Stimulated activated CD8-positive, alpha-beta memory T cell treated with anti-CD3 and anti-CD28 coated beads, Interleukin-12 subunit alpha, Interleukin-12 subunit beta, amount 100 ng/mL, for 24 hours (primary cell): ENCODE results near the gene PGM3.
"Not testable (repeated sequence)": the region's sequence is repeated elsewhere in the genome, so short reads cannot be mapped to it uniquely, and the experiment has no call there.

ENCODE experiments used
- DNase-seq: peaks from one replicate; pipeline ENCODE4 v3.0.0-alpha.2; 2020; ENCODE audit errors: extremely low read depth

The PGM3 gene, protein sequence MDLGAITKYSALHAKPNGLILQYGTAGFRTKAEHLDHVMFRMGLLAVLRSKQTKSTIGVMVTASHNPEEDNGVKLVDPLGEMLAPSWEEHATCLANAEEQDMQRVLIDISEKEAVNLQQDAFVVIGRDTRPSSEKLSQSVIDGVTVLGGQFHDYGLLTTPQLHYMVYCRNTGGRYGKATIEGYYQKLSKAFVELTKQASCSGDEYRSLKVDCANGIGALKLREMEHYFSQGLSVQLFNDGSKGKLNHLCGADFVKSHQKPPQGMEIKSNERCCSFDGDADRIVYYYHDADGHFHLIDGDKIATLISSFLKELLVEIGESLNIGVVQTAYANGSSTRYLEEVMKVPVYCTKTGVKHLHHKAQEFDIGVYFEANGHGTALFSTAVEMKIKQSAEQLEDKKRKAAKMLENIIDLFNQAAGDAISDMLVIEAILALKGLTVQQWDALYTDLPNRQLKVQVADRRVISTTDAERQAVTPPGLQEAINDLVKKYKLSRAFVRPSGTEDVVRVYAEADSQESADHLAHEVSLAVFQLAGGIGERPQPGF

DNA sequence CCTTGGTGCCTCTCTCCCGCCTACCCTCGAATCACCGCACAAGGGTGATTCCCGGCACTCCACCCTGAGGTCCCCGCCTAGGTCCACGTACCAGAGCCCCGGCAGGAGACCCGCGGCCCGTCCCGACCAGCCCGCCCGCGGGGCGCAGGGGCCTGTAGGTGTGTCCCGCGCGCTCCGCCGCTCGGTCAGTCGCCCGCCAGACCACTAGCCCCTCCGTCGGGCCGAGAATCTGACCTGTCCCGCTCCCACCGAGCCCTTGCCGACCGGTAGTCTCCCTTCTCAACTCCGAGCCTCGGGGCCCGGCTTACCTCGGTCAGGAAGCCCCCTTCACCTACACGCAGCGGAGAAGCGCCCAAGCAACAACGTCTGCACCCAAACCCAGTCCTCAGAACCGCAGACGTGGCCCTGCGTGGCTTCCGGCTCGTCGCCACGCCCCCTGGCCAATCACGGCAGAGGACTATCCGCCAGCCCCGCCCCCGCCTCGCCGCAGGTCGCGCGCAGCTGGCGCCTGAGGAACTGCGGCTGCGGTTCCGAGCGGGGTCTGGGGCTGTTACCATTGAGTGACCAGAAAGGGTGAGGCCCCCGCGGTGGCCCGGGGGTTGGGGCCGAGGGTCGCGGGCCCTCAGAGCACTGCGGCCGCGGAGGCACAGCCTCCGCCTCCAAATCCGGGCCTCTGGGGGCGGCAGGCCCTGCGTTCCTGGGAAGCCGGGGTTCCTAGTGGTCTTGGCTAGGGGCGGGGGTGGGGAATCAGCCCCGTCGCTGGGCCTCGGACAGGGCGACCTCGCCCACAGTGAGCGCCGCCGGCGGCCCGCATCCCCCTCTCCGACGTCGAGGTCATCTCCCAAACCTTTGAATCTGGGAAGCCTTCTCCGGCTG lies at the start of gene PGM3, which contains the start of gene RWDD2A:
TSS of gene PGM3 (minus strand) at position 395 of the 876 bp plus-strand sequence. CDS start 2,253 bp downstream, outside the sequence.
TSS of gene RWDD2A (plus strand) at position 487 of the 876 bp plus-strand sequence. CDS start 1,095 bp downstream, outside the sequence.
- peak; percentile 74 for DNase-seq

GRCh38 chr6:83231146-83231545 lies 38.1 kb upstream of the PGM3 start:
- no peak for DNase-seq

DNA sequence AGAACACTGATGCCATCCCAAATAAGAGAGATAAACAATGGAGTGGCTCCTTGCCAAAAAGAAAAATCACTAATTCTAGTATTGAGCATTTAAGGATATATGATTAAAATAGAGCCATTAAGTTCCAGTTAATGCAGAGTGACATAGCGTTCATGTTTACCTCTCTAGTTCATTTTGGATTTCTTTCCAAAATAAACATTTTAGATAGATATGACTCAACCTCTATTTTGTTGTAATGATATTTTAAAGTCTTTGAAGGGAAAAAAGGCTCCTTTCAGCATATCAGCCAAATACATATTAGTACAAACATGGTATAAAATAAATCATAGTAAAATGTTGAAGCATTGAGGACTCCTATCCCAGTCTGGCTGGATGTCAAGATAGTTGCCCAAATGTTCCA lies 33.5 kb upstream of the PGM3 start:
- DNase-seq, result no peak

- no peak for DNase-seq
These were observed 28.9 kb upstream of the PGM3 start for GRCh38 chr6:83221889-83222479.

- DNase-seq, result no peak
These were observed 28.2 kb upstream of the PGM3 start for GRCh38 chr6:83221276-83221675.

- no peak for DNase-seq
These were observed 27.1 kb upstream of the PGM3 start for GRCh38 chr6:83220121-83220520.

- DNase-seq, result no peak
These were observed 25.6 kb upstream of the PGM3 start for GRCh38 chr6:83218646-83219045.

DNA sequence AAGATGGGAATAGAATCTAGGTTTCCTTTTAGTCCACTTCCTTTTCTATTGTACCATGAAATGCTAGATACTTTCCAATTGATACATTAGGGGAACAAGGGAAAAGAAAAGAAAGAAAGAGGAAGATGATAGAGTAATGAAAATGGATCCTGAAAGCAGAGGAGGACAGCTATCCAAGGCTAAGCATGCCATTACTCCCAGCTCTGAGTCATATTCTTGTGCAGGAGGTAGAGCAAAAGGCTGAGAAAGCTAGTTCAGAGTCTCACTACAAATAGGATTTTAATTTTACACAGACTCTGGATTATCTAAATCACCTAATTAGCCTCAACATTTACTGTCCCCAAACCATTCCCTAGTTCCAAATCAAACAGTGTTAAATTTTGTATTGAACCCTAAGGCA lies 23.7 kb upstream of the PGM3 start:
- no peak for DNase-seq

- no peak for DNase-seq
These were observed 22.3 kb upstream of the PGM3 start for GRCh38 chr6:83215131-83216047.

DNA sequence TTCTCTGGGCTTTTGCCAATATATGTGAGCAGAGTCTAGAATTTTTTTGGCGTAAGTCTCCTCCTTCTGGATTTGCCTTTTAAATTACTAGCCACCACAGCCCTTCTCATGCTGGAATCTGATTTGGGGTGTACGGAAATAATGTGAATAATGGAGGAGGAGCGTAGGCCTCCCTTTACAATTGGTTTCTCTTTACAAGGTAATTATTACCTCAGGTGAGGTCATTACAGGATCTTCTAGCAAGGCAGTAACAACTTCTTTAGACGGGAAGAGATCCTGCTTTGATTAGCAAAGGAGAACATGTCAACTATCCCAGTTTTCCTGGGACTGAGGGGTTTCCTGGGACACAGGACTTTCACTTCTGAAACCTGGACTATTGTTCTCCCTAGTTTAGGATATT lies 9.0 kb upstream of the PGM3 start:
- DNase-seq, result no peak

- DNase-seq, result no peak
These were observed 6.8 kb upstream of the PGM3 start for GRCh38 chr6:83199863-83200225.

DNA sequence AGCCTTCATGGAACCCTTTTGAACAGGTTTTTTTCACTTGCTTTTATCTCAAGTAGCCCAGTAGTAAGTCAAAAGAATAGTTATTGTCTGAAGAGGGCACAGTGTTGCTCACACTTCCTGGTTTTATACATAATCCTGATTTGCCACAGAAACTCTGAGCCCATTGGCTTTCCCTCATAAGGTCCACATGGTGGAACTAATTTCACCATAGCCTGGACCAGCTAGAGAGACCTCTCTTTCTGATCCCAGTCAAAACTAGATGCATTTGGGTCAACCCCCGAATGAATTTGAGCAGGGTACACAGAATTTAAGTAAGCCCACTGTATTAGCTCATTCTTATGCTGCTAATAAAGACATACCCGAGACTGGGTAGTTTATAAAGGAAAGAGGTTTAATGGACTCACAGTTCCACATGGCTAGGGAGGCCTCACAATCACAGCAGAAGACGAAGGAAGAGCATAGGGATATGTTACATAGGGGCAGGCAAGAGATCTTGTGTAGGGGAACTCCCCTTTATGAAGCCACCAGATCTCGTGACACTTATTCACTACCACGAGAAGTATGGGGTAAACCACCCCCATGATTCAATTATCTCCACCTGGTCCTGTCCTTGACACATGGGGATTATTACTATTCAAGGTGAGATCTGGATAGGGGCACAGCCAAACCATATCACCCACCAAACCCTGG lies 6.3 kb upstream of the PGM3 start:
- no peak for DNase-seq

GRCh38 chr6:83198486-83199172 lies 5.6 kb upstream of the PGM3 start:
- no peak for DNase-seq

DNA sequence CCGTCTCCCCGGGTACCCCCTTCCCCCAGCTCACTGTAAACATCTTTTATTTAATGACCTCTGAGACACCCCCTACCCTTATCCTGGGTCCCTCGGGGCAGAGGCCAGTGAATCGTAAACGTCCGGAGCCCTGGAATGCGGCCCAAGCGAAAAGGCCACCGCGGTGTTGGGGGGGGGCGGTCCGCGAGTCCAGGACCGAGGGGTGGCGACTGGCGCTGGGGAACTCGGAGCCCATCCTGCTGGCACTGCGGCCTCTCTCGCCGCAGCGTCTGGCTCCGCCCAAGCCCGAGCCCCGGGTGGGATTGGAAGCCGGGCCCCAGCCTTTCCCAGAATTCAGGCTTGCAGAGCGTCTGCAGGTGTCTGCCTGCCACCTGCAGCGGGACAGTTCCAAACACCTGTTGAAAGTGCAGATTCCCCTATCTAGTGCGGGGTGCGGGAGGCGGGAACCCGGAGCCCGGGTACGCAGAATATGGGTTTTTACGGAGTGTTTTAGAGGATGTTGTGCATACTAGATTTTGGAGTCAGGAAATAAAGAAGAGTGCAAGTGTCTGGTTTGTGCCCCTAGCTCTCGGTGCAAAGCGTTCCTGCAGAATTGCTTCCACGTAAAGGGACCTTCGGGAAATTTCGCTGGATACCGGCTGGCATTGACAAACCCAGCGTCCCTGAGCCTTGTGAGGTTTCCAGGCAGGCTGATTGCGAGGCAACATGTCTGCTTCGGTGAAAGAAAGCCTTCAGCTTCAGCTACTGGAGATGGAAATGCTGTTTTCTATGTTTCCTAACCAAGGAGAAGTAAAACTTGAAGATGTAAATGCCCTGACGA lies 892 bp upstream of the PGM3 start:
- no peak for DNase-seq

DNA sequence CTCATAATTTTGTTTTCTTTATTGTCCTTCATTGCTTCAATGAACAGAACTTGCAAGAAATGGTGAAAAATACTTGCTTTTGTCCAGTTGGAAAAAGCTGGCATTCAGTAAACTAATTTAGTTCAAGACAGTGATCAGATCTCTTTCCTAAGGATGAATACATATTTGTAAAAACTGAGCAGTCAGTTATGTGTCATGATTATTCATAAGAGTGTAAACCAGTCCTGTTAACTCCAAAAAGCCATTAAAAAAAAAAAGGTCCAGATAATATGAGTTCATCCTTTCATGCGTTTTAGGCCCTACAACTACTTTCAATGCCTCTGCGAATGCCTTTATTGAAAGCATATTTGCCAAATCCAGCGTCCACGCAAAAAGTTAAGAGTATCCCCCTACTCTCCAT lies 609 bp downstream of the PGM3 start:
- no peak for DNase-seq

DNA sequence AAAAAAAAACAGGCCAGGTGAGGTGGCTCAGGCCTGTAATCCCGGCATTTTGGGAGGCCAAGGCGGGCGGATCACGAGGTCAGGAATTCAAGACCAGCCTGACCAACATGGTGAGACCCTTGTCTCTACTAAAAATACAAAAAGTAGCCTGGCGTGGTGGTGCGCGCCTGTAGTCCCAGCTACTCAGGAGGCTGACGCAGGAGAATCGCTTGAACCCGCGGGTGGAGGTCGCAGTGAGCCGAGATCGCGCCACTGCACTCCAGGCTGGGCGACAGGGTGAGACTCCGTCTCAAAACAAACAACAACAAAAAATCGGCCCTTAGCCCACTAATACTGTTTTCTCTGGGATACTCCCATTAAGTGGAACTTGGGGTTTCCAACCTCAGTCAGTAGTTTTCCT lies 1.1 kb downstream of the PGM3 start:
- not testable (repeated sequence) for DNase-seq

GRCh38 chr6:83190626-83191025 lies 2.4 kb downstream of the PGM3 start:
- DNase-seq, result no peak

- no peak for DNase-seq
These were observed 4.6 kb downstream of the PGM3 start for GRCh38 chr6:83188501-83188900.

- no peak for DNase-seq
These were observed 8.0 kb downstream of the PGM3 start for GRCh38 chr6:83185096-83185495.
